Fibroblast of lung (primary cell): ENCODE data around the gene QRICH2.
"Not testable (repeated sequence)": the region's sequence is repeated elsewhere in the genome, so short reads cannot be mapped to it uniquely, and the experiment has no call there.

ENCODE experiments used
- EZH2 ChIP-seq: IDR thresholded peaks from 2 replicates; pipeline ENCODE4 v1.5.1; 2012; ENCODE audit warnings: low read length, control low read depth, mild to moderate bottlenecking; ENCODE audit errors: missing control alignments
- TF ChIP-seq, protein P1 (sequence below), 2 donors: IDR thresholded peaks in 1 of 2; conservative IDR thresholded peaks in 1 of 2; 1 replicate in 1 of 2; 2 replicates in 1 of 2; pipeline ENCODE4 v1.5.1; 2011 to 2012; ENCODE audit warnings: low read length in 2 of 2, control low read depth in 1 of 2, inconsistent platforms in 1 of 2, low read depth in 1 of 2, mild to moderate bottlenecking in 1 of 2

DNA sequence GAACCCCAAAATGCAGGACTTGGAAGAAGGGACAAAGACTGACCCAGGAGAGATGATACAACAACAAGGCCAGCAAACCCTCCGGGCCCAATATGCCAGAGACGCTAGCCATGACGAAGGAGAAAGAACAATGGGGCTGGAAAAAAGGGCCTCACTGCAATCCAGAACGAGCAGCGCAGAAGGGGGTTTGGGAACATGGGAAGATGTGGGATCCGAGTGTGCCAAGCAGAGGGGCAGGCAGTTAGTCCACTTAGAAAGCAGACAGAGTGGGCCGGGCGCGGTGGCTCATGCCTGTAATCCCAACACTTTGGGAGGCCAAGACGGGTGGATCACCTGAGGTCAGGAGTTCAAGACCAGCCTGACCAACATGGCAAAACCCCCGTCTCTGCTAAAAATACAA, 38.9 kb upstream of the QRICH2 start:
- TF ChIP-seq, protein P1, sequence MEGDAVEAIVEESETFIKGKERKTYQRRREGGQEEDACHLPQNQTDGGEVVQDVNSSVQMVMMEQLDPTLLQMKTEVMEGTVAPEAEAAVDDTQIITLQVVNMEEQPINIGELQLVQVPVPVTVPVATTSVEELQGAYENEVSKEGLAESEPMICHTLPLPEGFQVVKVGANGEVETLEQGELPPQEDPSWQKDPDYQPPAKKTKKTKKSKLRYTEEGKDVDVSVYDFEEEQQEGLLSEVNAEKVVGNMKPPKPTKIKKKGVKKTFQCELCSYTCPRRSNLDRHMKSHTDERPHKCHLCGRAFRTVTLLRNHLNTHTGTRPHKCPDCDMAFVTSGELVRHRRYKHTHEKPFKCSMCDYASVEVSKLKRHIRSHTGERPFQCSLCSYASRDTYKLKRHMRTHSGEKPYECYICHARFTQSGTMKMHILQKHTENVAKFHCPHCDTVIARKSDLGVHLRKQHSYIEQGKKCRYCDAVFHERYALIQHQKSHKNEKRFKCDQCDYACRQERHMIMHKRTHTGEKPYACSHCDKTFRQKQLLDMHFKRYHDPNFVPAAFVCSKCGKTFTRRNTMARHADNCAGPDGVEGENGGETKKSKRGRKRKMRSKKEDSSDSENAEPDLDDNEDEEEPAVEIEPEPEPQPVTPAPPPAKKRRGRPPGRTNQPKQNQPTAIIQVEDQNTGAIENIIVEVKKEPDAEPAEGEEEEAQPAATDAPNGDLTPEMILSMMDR (conservative IDR thresholded peaks at IDR 0.05 in 1 of 2, IDR thresholded peaks at IDR 0.05 in 1 of 2; ENCODE audit: low read depth in 1 of 2, low read length in 2 of 2), result not testable (repeated sequence)
- TF ChIP-seq EZH2, result not testable (repeated sequence)
